Activated T-cell treated with anti-CD3 and anti-CD28 coated beads for 4 hours (primary cell): ENCODE data around the gene XRCC3.

Experiments used
- DNase-seq: peaks from one replicate; pipeline ENCODE4 v3.0.0-alpha.2; 2020

The XRCC3 gene

GRCh38 chr14:103738166-103738565 lies 22.9 kb upstream of the XRCC3 start:
- no peak for DNase-seq

GRCh38 chr14:103737432-103738045 lies 22.3 kb upstream of the XRCC3 start:
- no peak for DNase-seq

- no peak for DNase-seq
Measured at GRCh38 chr14:103736546-103737431, 21.5 kb upstream of the XRCC3 start.

GRCh38 chr14:103735815-103736545 lies 20.7 kb upstream of the XRCC3 start:
- DNase-seq = no peak

- no peak for DNase-seq
Measured at GRCh38 chr14:103735439-103735814, 20.2 kb upstream of the XRCC3 start.

- no peak for DNase-seq
Measured at GRCh38 chr14:103735022-103735421, 19.8 kb upstream of the XRCC3 start.

GRCh38 chr14:103734081-103734888 lies 19.0 kb upstream of the XRCC3 start:
- DNase-seq = no peak

GRCh38 chr14:103733651-103734050 lies 18.4 kb upstream of the XRCC3 start:
- no peak for DNase-seq

GRCh38 chr14:103732868-103733620 lies 17.8 kb upstream of the XRCC3 start:
- no peak for DNase-seq

- no peak for DNase-seq
Measured at GRCh38 chr14:103731916-103732867, 16.9 kb upstream of the XRCC3 start.

GRCh38 chr14:103731481-103731880 lies 16.2 kb upstream of the XRCC3 start:
- DNase-seq = no peak

- no peak for DNase-seq
Measured at GRCh38 chr14:103730490-103731035, 15.3 kb upstream of the XRCC3 start.

GRCh38 chr14:103729496-103730448 lies 14.5 kb upstream of the XRCC3 start:
- no peak for DNase-seq

GRCh38 chr14:103728721-103729120 lies 13.5 kb upstream of the XRCC3 start:
- DNase-seq = no peak

GRCh38 chr14:103728141-103728540 lies 12.9 kb upstream of the XRCC3 start:
- DNase-seq = no peak

- no peak for DNase-seq
Measured at GRCh38 chr14:103727313-103727980, 12.2 kb upstream of the XRCC3 start.

- DNase-seq = no peak
Measured at GRCh38 chr14:103726474-103726873, 11.2 kb upstream of the XRCC3 start.

- DNase-seq = no peak
Measured at GRCh38 chr14:103725739-103726395, 10.6 kb upstream of the XRCC3 start.
